ENCODE measurements around the gene APOC3.

Gene APOC3

DNA sequence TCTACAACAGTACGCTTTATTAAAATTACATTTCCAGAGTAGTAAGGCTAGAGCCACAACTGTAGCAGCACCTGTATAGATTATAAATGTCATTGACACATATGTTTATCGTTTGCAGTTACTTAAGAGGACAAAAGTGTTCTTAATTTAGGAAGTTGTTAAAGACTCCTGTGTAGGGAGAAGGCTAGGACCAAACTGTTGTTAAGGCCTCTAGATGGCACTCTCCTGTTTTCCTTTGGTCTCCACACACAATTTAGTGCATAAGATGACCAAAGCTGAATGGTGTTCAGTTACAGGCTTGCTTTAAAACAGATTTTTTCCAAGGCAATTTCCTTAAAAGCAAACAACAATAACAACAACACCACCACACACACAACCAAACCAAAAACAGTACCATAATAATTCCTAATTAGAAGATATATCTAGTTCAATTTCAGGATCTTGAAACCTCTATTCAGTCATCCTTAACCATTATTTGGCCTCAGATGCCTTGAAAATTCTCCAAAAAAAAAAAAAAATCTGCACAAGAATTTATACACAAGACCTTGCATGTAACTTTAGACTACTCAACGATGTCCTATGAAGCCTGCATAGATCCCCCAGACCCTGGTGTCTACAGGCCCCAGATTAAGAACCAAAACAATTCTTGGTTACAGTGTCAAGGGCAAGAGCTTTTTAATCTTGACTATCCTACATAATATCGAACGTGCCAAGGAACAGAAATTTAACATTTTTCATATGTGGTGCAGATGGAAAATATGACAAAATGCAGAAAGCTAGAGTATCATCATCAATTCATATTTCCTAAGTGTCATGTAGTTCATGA lies 50.3 kb downstream of the APOC3 start:
- DNase-seq: peak; percentile 61

- no peak for DNase-seq
These were observed 51.4 kb downstream of the APOC3 start for GRCh38 chr11:116881143-116881542.

DNA sequence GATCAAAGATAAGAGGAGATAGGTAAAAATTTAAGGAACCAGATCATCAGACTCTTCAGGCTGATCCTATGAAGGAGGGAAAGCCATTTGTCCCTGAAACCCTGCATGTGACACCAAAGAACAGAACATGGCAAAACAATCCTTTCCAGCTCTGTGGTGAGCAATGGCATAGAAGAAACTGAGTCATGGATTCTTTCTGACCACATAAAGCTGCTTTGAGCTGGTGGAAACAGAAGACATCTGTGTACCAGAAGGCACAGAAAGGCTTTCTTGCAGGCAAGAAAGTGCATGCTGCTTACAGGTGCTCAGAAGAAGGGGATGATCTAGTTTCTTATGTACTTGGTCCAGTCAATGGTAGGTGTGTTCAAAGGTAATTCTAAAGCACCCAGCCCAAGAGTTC lies 52.7 kb downstream of the APOC3 start:
- peak; percentile 52 for DNase-seq
